ENCODE results near the gene SLC41A3.

SLC41A3 gene

DNA sequence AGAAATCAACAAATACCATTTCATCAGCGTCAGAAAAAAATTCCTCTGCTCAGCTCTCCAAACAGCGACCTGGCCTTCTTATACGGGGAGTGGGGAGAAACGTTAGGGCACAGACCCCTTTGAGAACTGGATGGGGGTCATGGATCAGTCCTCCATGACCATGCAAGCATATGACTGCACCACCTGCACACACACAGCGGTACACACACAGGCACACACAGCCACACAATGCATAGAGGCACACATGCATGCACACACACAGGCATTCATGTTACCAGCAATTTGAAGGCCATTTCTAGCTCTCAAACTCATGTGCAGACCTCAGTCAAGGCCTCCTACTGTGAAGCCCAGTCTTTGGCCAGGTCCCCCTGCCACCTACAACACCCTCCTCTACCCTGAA lies 50.2 kb downstream of the SLC41A3 start:
- TF ChIP-seq EZH2 (optimal IDR thresholded peaks at IDR 0.05; ENCODE audit: low read depth, low read length) = no peak
- no peak for TF ChIP-seq EZH2phosphoT487 (IDR thresholded peaks at IDR 0.05; ENCODE audit: low read length)
- TF ChIP-seq, protein P1, sequence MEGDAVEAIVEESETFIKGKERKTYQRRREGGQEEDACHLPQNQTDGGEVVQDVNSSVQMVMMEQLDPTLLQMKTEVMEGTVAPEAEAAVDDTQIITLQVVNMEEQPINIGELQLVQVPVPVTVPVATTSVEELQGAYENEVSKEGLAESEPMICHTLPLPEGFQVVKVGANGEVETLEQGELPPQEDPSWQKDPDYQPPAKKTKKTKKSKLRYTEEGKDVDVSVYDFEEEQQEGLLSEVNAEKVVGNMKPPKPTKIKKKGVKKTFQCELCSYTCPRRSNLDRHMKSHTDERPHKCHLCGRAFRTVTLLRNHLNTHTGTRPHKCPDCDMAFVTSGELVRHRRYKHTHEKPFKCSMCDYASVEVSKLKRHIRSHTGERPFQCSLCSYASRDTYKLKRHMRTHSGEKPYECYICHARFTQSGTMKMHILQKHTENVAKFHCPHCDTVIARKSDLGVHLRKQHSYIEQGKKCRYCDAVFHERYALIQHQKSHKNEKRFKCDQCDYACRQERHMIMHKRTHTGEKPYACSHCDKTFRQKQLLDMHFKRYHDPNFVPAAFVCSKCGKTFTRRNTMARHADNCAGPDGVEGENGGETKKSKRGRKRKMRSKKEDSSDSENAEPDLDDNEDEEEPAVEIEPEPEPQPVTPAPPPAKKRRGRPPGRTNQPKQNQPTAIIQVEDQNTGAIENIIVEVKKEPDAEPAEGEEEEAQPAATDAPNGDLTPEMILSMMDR (IDR thresholded peaks at IDR 0.05; ENCODE audit: low read length) = no peak
- H4K20me1 ChIP-seq (ENCODE audit: insufficient read depth, low read length) = no peaks in the 10 kb centered on the region
- H3K4me2 ChIP-seq (ENCODE audit: low read depth, low read length) = no peak overlapping the region
- no peak overlapping the region for H3K27ac ChIP-seq (ENCODE audit: low read length)
- H3K4me3 ChIP-seq (ENCODE audit: low read length) = no peak overlapping the region
- no peaks in the 10 kb centered on the region for H3K9me3 ChIP-seq (replicated peaks; ENCODE audit: insufficient read depth, low read length)
- no peaks in the 10 kb centered on the region for H3K9me2 ChIP-seq (replicated peaks; ENCODE audit: insufficient read depth, low read length)
- H3F3A ChIP-seq (ENCODE audit: insufficient read depth, low read length) = no peaks in the 10 kb centered on the region
- no peaks in the 10 kb centered on the region for H3K36me3 ChIP-seq (replicated peaks; ENCODE audit: insufficient read depth, low read length)
- no peak for DNase-seq
- no peaks in the 10 kb centered on the region for H3K4me1 ChIP-seq (ENCODE audit: low read length)
- H3K9ac ChIP-seq (ENCODE audit: low read length) = no peak overlapping the region
- no peaks in the 10 kb centered on the region for H3K27me3 ChIP-seq (replicated peaks; ENCODE audit: insufficient read depth, low read length)
- H2AFZ ChIP-seq (ENCODE audit: low read length) = no peak overlapping the region
- no peaks in the 10 kb centered on the region for H3K79me2 ChIP-seq (ENCODE audit: low read length)

DNA sequence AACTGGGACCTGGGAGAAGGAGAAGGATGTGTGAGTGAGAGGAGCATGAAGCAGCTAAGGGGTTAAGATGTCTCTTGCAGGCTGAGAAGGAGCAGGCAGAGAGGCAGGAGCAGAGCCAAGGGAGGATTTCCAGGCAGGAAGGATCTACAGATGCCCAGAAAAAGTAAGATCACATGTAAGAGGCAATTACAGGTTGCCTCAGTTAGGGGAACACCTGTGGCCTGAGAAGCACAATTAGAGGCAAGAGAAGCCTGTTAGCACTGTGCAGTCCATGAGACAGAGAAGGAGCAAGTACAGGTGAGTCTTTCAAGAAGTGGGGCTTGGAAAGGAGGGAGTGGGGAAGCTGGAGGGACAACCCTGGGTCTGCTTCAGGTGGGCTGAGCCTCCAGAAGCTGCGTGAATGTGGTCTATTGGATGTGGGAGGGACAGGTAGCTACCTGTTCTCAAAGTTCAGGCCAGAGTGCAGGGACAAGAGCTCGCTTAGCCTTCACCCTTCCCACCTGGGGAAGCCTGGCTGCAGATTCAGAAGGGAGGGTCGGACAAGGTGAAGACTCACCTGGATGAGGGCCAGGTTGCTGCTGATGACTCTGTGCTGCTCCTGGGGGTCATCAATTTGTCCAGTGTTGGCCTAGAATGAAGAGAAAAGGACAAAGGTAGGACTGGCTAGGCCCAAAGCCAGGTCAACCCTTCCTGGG lies 50.7 kb downstream of the SLC41A3 start:
- H3K9ac ChIP-seq (ENCODE audit: low read length) = no peak overlapping the region
- H2AFZ ChIP-seq (ENCODE audit: low read length) = no peak overlapping the region
- H3K9me3 ChIP-seq (replicated peaks; ENCODE audit: insufficient read depth, low read length) = no peaks in the 10 kb centered on the region
- H3K4me3 ChIP-seq (ENCODE audit: low read length) = no peak overlapping the region
- no peaks in the 10 kb centered on the region for H3K36me3 ChIP-seq (replicated peaks; ENCODE audit: insufficient read depth, low read length)
- no peaks in the 10 kb centered on the region for H3K27me3 ChIP-seq (replicated peaks; ENCODE audit: insufficient read depth, low read length)
- H3K9me2 ChIP-seq (replicated peaks; ENCODE audit: insufficient read depth, low read length) = no peaks in the 10 kb centered on the region
- DNase-seq = no peak
- no peaks in the 10 kb centered on the region for H3K4me1 ChIP-seq (ENCODE audit: low read length)
- no peak overlapping the region for H3K4me2 ChIP-seq (ENCODE audit: low read depth, low read length)
- no peaks in the 10 kb centered on the region for H3F3A ChIP-seq (ENCODE audit: insufficient read depth, low read length)
- H3K27ac ChIP-seq (ENCODE audit: low read length) = no peak overlapping the region
- TF ChIP-seq EZH2 (optimal IDR thresholded peaks at IDR 0.05; ENCODE audit: low read depth, low read length) (no peak), EZH2phosphoT487 (IDR thresholded peaks at IDR 0.05; ENCODE audit: low read length) (no peak)
- TF ChIP-seq, protein P1 (IDR thresholded peaks at IDR 0.05; ENCODE audit: low read length) = no peak
- H4K20me1 ChIP-seq (ENCODE audit: insufficient read depth, low read length) = no peaks in the 10 kb centered on the region
- H3K79me2 ChIP-seq (ENCODE audit: low read length) = no peaks in the 10 kb centered on the region

DNA sequence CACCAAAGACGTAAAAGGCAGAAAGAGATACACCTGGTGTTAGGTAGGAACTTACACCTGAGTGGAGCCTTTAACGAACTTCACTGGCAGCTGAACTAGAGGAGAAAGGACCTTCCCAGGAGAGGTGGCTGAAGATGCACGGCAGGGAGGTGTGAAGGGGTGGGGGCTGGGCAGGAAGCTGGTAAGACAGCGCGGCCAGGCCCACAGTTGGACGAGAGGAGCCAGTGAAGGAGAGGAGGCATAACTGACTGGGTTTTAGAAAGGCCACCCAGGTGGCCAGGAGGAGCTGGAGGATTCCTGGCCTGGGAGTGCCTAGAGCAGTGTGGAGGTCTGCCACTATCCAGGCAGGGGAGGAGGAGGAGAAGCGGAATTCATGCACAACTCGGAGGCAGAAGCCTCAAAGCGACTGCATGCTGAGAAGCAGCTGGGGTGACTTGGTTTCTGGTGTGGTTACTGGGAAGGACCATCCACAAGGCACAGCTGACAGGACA lies 51.9 kb downstream of the SLC41A3 start:
- H4K20me1 ChIP-seq (ENCODE audit: insufficient read depth, low read length) = no peaks in the 10 kb centered on the region
- H3K4me1 ChIP-seq (ENCODE audit: low read length) = no peaks in the 10 kb centered on the region
- no peaks in the 10 kb centered on the region for H3K36me3 ChIP-seq (replicated peaks; ENCODE audit: insufficient read depth, low read length)
- H3K27me3 ChIP-seq (replicated peaks; ENCODE audit: insufficient read depth, low read length) = no peaks in the 10 kb centered on the region
- H2AFZ ChIP-seq (ENCODE audit: low read length) = no peak overlapping the region
- no peaks in the 10 kb centered on the region for H3K79me2 ChIP-seq (ENCODE audit: low read length)
- H3K9me2 ChIP-seq (replicated peaks; ENCODE audit: insufficient read depth, low read length) = no peaks in the 10 kb centered on the region
- no peak overlapping the region for H3K27ac ChIP-seq (ENCODE audit: low read length)
- no peak overlapping the region for H3K4me3 ChIP-seq (ENCODE audit: low read length)
- no peak overlapping the region for H3K9ac ChIP-seq (ENCODE audit: low read length)
- no peak for DNase-seq
- TF ChIP-seq, protein P1 (IDR thresholded peaks at IDR 0.05; ENCODE audit: low read length) = no peak
- TF ChIP-seq EZH2 (optimal IDR thresholded peaks at IDR 0.05; ENCODE audit: low read depth, low read length) (no peak), EZH2phosphoT487 (IDR thresholded peaks at IDR 0.05; ENCODE audit: low read length) (no peak)
- H3K9me3 ChIP-seq (replicated peaks; ENCODE audit: insufficient read depth, low read length) = no peaks in the 10 kb centered on the region
- no peak overlapping the region for H3K4me2 ChIP-seq (ENCODE audit: low read depth, low read length)
- no peaks in the 10 kb centered on the region for H3F3A ChIP-seq (ENCODE audit: insufficient read depth, low read length)
